Activated naive CD8-positive, alpha-beta T cell treated with anti-CD3 and anti-CD28 coated beads, Interleukin-2, amount 50 U/mL, for 24 hours (primary cell): Measurements from ENCODE around the gene DOCK4.
"Not testable (repeated sequence)": the region's sequence is repeated elsewhere in the genome, so short reads cannot be mapped to it uniquely, and the experiment has no call there.

Experiments
- ATAC-seq: fragments of 150-1000 bp; cut with Tn5 transposase; one replicate; pipeline ENCODE4 v1.10.0; 2021
- DNase-seq: peaks from one replicate; pipeline ENCODE4 v3.0.0; 2021
- H3K27ac Mint-ChIP-seq: one replicate; pipeline ENCODE4 v1.8.0; 2021; ENCODE audit warnings: mild to moderate bottlenecking, mixed read lengths
- H3K27me3 Mint-ChIP-seq: one replicate; pipeline ENCODE4 v1.8.0; 2021; ENCODE audit warnings: mixed read lengths
- H3K36me3 Mint-ChIP-seq: one replicate; pipeline ENCODE4 v1.8.0; 2021; ENCODE audit warnings: low read depth, mixed read lengths
- H3K4me1 Mint-ChIP-seq: one replicate; pipeline ENCODE4 v1.8.0; 2021; ENCODE audit warnings: mixed read lengths
- H3K4me3 Mint-ChIP-seq: one replicate; pipeline ENCODE4 v1.8.0; 2021; ENCODE audit warnings: mild to moderate bottlenecking, moderate library complexity, mixed read lengths
- H3K9me3 Mint-ChIP-seq: one replicate; pipeline ENCODE4 v1.8.0; 2021; ENCODE audit warnings: mixed read lengths

Gene DOCK4

DNA sequence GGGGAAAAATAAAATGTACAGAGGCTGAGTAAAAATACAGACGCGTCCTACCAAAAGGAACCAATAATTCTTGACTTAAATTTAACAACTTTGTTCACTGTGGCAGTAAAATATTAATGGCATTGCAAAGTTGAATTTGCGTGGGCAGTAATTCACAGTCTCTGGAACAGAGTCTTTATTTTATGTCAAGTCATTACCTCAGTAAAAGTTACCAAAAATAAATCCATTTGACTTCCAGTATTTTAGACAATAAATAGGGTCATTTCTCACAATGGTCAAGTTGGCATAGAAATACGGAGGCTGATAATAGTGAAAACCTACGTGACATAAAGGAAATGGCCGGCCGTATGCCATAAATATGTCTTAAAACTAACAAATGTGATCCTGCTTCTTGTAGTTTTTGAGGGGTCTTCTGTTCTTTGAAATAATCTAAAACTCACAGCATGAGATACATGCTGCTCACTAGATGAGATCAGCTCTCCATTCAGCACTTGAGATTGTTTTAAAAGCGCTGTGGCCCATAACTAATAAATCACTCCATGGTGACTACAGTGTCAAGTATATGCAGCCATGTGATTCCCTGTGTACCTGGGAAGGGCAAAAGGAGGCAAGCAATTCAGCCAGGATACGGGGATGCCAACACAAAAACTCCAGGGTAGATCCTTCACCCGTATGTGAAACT, 75.3 kb downstream of the DOCK4 start:
- Mint-ChIP-seq H3K4me1 (no peaks in the 10 kb centered on the region), H3K36me3 (no peaks in the 10 kb centered on the region)
- no peak for ATAC-seq

DNA sequence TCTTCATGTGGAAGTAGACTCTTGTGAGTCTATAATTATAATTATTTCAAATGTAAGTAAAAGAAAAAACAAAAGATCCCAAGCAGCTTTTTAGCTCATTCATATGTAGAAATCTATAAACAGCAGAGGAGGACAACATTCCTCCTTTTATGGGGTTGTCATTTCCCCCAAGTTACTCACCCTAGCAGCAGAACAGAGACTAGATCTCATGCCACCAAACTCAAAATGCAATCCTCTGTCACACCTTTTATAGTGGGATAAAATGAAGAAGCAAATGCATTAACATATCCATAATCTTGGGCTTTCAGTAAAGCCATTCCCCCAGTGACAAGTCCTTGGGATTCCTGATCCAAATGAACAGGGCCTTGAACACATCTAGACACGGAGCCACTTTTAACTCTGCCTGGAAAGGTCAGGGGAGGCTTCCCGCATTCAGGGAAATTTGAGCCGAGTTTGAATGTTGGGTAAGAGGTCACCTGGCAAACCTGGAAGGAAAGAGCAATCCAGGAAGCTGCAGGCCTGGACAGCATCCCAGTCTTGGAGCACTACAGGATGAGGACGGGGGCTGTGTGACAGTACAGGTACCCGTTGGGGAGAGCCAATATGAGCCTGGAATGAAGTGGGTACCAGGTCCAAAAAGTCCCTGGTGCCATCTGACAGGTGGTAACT, 76.4 kb downstream of the DOCK4 start:
- ATAC-seq (no peak), DNase-seq (no peak)
- Mint-ChIP-seq H3K27ac (no peak overlapping the region), H3K9me3 (no peaks in the 10 kb centered on the region), H3K4me1 (no peaks in the 10 kb centered on the region), H3K27me3 (no peaks in the 10 kb centered on the region), H3K36me3 (no peaks in the 10 kb centered on the region), H3K4me3 (no peak overlapping the region)

More for the DNA sequence above, 75.3 kb downstream of the DOCK4 start:
- DNase-seq: no peak
- H3K27ac Mint-ChIP-seq: no peak overlapping the region
- H3K27me3 Mint-ChIP-seq: no peaks in the 10 kb centered on the region
- H3K9me3 Mint-ChIP-seq: no peaks in the 10 kb centered on the region
- H3K4me3 Mint-ChIP-seq: no peak overlapping the region

DNA sequence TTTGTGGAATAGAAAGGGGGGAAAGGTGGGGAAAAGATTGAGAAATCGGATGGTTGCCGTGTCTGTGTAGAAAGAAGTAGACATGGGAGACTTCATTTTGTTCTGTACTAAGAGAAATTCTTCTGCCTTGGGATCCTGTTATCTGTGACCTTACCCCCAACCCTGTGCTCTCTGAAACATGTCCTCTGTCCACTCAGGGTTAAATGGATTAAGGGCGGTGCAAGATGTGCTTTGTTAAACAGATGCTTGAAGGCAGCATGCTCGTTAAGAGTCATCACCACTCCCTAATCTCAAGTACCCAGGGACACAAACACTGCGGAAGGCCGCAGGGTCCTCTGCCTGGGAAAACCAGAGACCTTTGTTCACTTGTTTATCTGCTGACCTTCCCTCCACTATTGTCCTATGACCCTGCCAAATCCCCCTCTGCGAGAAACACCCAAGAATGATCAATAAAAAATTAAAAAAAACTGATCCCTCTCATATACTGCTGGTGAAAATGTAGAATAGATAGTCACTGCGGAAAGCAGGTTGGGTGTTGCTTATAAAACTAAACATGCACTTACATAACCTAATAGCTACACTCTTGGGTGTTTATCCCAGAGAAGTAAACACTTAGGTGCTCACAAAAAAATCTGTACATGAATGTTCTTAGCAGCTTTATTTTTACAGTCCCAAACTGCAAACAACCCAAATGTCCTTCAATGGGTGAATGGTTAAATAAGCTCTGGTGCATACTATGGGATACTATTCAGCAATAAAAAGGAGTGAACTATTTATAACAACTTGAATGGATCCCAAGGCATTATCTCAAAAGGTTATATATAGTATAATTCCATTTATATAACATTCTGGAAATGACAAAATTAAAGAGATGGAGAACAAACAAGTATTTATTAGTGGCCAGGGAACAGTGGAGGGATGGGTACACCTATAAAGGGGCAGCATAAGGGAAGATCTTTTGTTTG, 77.5 kb downstream of the DOCK4 start:
- not testable (repeated sequence) for H3K27ac Mint-ChIP-seq, H3K9me3 Mint-ChIP-seq, H3K4me1 Mint-ChIP-seq, H3K36me3 Mint-ChIP-seq, H3K27me3 Mint-ChIP-seq, DNase-seq, ATAC-seq, H3K4me3 Mint-ChIP-seq

DNA sequence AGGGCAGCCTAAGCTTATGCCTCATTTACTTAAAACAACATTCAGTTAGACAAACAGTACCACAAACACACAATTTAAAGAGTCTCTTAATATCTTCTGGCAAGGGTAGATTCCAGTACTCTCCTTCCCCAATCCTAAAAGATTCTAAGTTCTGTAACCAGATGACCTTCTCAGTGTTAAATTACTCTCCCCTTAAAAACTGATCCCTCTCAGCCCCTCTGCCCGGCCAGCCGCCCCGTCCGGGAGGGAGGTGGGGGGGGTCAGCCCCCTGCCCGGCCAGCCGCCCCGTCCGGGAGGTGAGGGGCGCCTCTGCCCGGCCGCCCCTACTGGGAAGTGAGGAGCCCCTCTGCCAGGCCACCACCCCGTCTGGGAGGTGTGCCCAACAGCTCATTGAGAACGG, 78.2 kb downstream of the DOCK4 start:
- H3K27me3 Mint-ChIP-seq: not testable (repeated sequence)

DNA sequence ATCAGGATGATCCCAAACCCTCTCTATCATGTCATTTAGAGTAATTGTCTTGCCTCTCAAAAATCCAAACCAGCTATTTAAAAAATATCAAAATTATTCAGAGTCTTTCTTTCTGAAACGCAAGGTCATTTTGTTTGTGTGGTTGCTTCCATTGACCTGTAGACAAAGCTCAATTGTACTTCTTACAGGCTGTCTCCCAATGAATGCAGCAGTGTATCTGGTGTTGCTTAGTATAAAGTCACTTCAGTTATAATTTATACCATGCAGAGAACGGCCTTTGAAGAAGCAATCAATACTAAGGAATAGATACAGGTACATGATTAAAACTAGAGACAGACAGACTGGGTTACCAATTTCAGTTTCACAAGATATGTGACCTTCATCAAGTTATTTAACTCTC, 80.9 kb downstream of the DOCK4 start:
- H3K27me3 Mint-ChIP-seq: no peaks in the 10 kb centered on the region
- no peak overlapping the region for H3K27ac Mint-ChIP-seq
- DNase-seq (no peak), ATAC-seq (no peak)
- H3K9me3 Mint-ChIP-seq: no peaks in the 10 kb centered on the region
- H3K4me3 Mint-ChIP-seq: no peak overlapping the region
- H3K4me1 Mint-ChIP-seq: no peaks in the 10 kb centered on the region
- no peaks in the 10 kb centered on the region for H3K36me3 Mint-ChIP-seq

More for the DNA sequence above, 78.2 kb downstream of the DOCK4 start:
- H3K27ac Mint-ChIP-seq, ATAC-seq, H3K9me3 Mint-ChIP-seq, DNase-seq, H3K36me3 Mint-ChIP-seq, H3K4me3 Mint-ChIP-seq, H3K4me1 Mint-ChIP-seq: not testable (repeated sequence)

DNA sequence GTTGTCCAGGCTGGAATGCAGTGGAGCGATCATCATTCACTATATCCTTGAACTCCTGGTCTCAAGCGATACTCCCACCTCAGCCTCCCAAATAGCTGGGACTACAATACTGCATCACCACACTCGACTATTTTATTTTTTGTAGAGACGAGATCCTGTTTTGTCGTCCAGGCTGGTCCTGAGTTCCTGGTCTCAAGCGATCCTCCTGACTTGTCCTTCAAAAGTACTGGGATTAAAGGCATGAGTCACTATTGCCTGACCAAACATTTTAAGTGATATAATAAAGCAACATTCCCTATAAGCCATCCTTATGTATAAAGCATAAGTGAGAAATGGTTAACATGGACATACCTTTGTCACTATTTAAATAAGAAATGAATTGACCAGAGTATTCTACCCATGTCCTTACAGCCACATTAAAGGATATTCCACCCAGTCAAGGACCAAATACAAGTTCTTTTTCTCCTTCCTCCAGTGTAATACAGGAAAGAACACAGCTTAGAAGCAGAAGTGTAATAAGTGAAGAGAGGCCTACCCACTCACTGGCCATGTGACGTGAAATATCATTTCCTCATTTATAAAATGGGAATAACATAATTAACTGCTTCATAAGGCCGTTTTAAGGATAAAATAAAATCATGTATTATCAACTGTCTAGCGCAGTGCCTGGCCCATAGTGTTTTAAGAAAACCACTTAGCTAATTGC, 82.0 kb downstream of the DOCK4 start:
- H3K4me1 Mint-ChIP-seq: no peaks in the 10 kb centered on the region
- no peaks in the 10 kb centered on the region for H3K27me3 Mint-ChIP-seq
- H3K36me3 Mint-ChIP-seq: no peaks in the 10 kb centered on the region
- DNase-seq: no peak
- no peak overlapping the region for H3K4me3 Mint-ChIP-seq
- H3K27ac Mint-ChIP-seq: no peak overlapping the region
- H3K9me3 Mint-ChIP-seq: no peaks in the 10 kb centered on the region
- ATAC-seq: no peak

DNA sequence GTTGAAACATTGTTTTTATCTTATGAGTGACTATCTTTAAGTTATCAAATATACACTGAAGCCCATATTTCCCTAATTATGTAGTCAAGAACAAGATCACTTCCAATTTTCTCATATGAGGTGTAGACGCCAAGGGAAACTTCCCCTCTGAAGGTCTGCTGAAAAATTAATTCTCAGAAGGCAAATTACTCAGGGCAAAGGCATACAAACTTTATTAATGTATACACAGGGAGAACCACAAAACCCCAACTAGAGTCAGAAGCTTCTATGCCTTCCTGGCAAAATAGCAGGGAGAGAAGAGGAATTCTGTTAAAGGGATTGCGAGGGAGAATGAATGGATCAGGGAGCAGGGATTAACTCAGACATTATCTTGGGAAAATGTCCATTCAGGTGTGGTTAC, 83.4 kb downstream of the DOCK4 start:
- Mint-ChIP-seq H3K27me3 (peaks cover under 1% of the 10 kb centered on the region), H3K4me3 (no peak overlapping the region), H3K36me3 (no peaks in the 10 kb centered on the region), H3K4me1 (no peaks in the 10 kb centered on the region), H3K27ac (no peak overlapping the region), H3K9me3 (no peaks in the 10 kb centered on the region)
- no peak for ATAC-seq
- no peak for DNase-seq

DNA sequence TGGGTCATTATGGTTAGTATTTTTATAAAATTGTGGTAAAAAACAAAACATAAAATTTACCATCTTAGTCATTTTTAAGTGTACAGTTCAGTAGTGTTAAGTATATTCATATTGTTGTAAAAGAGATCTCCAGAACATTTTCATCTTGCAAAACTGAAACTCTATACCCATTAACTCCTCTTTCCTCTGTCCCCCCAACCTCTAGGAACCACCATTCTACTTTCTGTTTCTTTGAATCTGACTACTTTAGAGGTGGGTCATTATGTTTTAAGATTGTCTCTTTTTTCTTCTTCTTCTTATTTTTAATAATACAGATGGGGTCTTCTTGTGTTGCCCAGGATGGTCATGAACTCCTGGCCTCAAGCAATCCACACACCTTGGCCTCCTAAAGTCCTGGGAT, 84.1 kb downstream of the DOCK4 start:
- H3K27me3 Mint-ChIP-seq: peaks cover 3% of the 10 kb centered on the region
- no peak overlapping the region for H3K4me3 Mint-ChIP-seq
- H3K36me3 Mint-ChIP-seq: no peaks in the 10 kb centered on the region
- ATAC-seq: no peak
- H3K27ac Mint-ChIP-seq: no peak overlapping the region
- DNase-seq: no peak
- no peaks in the 10 kb centered on the region for H3K9me3 Mint-ChIP-seq
- H3K4me1 Mint-ChIP-seq: no peaks in the 10 kb centered on the region

DNA sequence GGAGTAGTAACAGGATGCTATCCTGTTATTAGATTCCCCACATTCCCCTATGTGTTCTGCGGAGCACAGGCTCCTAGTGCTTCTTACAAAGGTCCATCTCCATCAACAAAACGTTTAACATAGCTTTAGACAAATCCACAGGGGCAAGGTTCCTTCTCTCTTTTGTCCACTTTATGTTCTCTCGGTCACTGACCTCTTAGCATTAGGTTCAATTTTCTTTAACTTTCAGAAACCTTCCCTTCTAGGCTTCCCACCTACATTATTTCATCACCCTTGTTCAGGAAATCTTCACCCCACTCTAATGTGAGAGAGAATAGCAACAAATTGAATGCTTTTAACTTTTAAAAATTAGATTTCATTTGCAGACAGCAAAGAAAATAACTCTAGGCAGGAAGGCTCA, 84.9 kb downstream of the DOCK4 start:
- no peaks in the 10 kb centered on the region for H3K9me3 Mint-ChIP-seq
- ATAC-seq: no peak
- peaks cover 3% of the 10 kb centered on the region for H3K27me3 Mint-ChIP-seq
- H3K27ac Mint-ChIP-seq: no peak overlapping the region
- H3K4me1 Mint-ChIP-seq: no peaks in the 10 kb centered on the region
- no peaks in the 10 kb centered on the region for H3K36me3 Mint-ChIP-seq
- H3K4me3 Mint-ChIP-seq: no peak overlapping the region
- DNase-seq: no peak

DNA sequence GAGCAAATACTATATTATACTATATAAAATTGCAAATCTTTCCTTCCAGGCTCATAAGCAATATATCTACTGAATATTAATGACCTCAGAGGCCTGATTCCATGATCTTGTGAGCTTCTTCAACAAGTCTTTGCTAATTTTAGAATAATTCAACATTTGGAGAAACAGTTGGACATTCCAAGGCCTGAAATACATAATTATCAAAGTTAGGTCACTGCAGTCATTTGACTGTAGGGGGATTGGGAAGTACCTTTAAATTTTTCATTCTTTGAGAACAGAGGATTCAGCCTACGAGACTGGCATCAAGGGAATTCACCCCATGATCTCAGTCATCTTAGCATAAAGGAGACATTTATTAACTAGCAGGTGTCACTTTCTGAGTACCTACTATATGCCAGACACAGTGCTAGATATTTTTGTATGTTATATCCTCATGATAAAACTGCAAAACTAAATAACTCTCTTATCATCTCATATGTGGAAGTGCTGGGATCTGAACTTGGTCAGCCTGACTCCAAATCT, 85.4 kb downstream of the DOCK4 start:
- DNase-seq: no peak
- Mint-ChIP-seq H3K4me3 (no peak overlapping the region), H3K27ac (no peak overlapping the region), H3K36me3 (no peaks in the 10 kb centered on the region), H3K9me3 (no peaks in the 10 kb centered on the region), H3K4me1 (no peaks in the 10 kb centered on the region), H3K27me3 (peaks cover 3% of the 10 kb centered on the region)
- no peak for ATAC-seq

DNA sequence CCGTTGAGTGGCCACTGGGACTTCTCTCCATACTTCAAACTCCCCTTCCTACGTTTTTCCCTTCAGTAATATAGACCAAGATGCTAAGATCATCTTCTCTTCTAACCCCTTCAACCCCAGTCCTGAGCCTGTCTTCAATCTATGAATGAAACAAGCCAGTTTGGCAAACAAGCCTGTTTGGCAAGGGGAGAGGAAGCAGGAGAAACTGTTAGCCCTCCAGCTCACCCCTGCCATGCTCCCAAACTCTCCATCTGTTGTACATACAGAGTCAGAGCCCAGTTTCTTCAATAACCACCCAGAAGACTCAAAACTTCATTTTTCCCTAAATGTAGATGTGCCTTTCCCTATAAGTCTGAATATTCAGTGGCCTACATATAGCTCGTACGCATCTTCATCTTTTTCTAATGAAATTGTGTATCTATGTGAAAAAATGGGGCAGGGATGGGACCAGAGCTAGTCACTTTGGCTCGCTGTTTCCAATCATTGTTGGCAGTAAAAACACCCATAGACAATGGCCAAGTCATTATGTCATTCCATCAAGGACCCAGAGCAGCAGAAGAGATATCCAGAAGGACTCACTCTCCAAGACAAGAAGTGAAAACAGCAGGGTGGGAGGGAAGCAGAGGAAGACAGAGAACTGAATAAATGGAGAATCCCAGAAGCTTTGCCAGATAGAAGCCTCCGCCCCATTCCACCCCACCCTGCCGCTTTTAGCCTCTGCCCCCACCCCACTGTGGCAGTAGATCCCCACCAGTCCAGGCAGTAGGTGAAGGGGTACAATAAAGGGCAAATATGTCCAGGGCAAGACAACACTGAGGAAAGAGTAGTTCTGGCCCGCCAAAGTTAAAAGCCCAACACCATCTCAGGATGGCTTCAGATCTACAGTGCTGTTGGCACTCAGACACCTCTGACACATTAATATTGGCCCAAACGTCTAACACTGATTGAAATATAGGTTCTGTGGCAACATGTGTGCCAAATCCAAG, 87.3 kb downstream of the DOCK4 start:
- H3K27ac Mint-ChIP-seq: no peak overlapping the region
- no peaks in the 10 kb centered on the region for H3K4me1 Mint-ChIP-seq
- no peaks in the 10 kb centered on the region for H3K36me3 Mint-ChIP-seq
- peaks cover 3% of the 10 kb centered on the region for H3K27me3 Mint-ChIP-seq
- ATAC-seq (no peak), DNase-seq (no peak)
- no peak overlapping the region for H3K4me3 Mint-ChIP-seq
- H3K9me3 Mint-ChIP-seq: no peaks in the 10 kb centered on the region

DNA sequence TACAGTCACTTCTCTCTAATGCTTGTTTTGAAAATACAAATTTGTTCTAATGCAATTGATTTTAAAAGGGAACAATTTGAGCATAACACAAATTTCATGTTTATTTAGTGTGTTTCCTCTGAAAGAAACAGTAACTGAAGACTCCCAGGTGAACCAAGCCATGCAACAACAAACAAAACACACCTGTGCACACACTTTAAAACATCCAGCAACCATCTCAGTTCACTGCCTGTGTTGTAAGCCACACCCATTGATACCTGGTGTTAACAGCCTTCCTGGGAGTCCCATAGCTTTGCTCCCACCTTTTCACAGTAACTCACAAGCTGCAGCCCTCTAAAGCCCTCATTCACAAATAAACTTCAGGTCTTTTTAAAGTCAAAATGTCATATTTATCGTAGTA, 89.3 kb downstream of the DOCK4 start:
- ATAC-seq: no peak
- Mint-ChIP-seq H3K4me3 (no peak overlapping the region), H3K9me3 (no peaks in the 10 kb centered on the region), H3K27me3 (peaks cover 3% of the 10 kb centered on the region), H3K27ac (no peak overlapping the region), H3K36me3 (no peaks in the 10 kb centered on the region), H3K4me1 (no peaks in the 10 kb centered on the region)
- DNase-seq: no peak

DNA sequence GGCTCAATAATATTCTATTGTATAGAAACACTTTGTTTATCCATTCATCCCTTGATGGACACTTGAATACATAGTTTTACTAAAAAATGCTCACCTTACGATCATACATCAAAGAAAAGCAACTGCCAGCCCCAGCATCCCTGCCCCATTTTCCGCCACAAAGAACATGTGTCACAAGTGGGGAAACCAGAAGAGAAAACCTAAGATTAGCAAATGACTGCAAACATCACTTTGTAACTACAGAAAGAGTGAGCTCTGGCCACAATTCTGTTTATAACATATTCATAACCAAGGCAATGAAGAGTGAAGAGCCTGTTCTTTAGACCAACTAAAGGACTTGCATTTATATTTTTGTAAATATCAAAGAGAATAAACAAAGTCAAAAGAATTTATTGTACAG, 89.8 kb downstream of the DOCK4 start:
- Mint-ChIP-seq H3K9me3 (no peaks in the 10 kb centered on the region), H3K4me1 (no peaks in the 10 kb centered on the region), H3K4me3 (no peak overlapping the region), H3K27me3 (peaks cover 3% of the 10 kb centered on the region), H3K36me3 (no peaks in the 10 kb centered on the region), H3K27ac (no peak overlapping the region)
- DNase-seq (no peak), ATAC-seq (no peak)
